GM12878 (cell line): ENCODE data around the gene HSP90AA1. TPM values are rescaled to one million over a fixed set of nuclear protein-coding genes. Genes with fewer than 3 reads are reported as not detected.

ENCODE experiments used
- ATAC-seq: fragments of 200-7000 bp; cut with Tn5 transposase; 3 replicates; pipeline ENCODE4 v1.9.1; 2020; ENCODE audit warnings: mild to moderate bottlenecking, moderate library complexity
- BruUV-seq: library from RNA; stranded (reverse); fragments of 400-500 nt; replicated peaks from 2 replicates; lab custom pipeline; 2021; lab: Mats Ljungman, UMichigan
- CTCF ChIA-PET: fragments of 300-600 bp; sonication (Branson Sonifier 250); formaldehyde crosslinking; extraction: SDS; loops from one replicate; lab custom pipeline; 2021; ENCODE audit warnings: inconsistent platforms; lab: Yijun Ruan, JAX
- POLR2A ChIA-PET: fragments of 350-600 bp; formaldehyde crosslinking; extraction: SDS; loops from one replicate; lab custom pipeline; 2021; ENCODE audit warnings: inconsistent platforms; lab: Charles Lee
- RAD21 ChIA-PET: fragments of 300-600 bp; sonication (Branson Sonifier 250); formaldehyde crosslinking; loops from one replicate; lab custom pipeline; 2023; ENCODE audit warnings: antibody characterized with exemption; ENCODE audit not compliant: unreplicated experiment; lab: Charles Lee
- SMC1A ChIA-PET: fragments of 300-600 bp; sonication (Branson Sonifier 250); formaldehyde crosslinking; loops from one replicate; lab custom pipeline; 2023; ENCODE audit not compliant: unreplicated experiment, uncharacterized antibody; lab: Charles Lee
- DNase-seq: peaks from one replicate; pipeline ENCODE4 v3.0.0-alpha.2; 2011; ENCODE audit warnings: low read depth, low spot score
- FAIRE-seq: peaks from 3 replicates; lab custom pipeline; 2011; peaks lifted over from hg19 to GRCh38; lab: Jason Lieb, UNC
- H2AFZ ChIP-seq: 2 replicates; pipeline ENCODE4 v1.6.0; 2011; ENCODE audit warnings: low read depth, low read length, control low read depth; ENCODE audit not compliant: control insufficient read depth
- H3K27ac ChIP-seq: 2 replicates; pipeline ENCODE4 v1.5.1; 2011; ENCODE audit warnings: control low read depth; ENCODE audit not compliant: control insufficient read depth, insufficient read depth
- H3K27me3 ChIP-seq, 2 experiments: replicated peaks in 1 of 2; 2 replicates each; pipeline versions ENCODE4 v1.6.0 to v1.6.1; 2011; ENCODE audit warnings: low read length in 1 of 2; ENCODE audit not compliant: control insufficient read depth in 2 of 2, insufficient read depth in 2 of 2
- H3K36me3 ChIP-seq, 2 experiments: 2 replicates each; pipeline ENCODE4 v1.5.1; 2011; ENCODE audit warnings: low read length in 1 of 2; ENCODE audit not compliant: control insufficient read depth in 2 of 2, insufficient read depth in 2 of 2
- H3K4me1 ChIP-seq: 2 replicates; pipeline ENCODE4 v1.6.1; 2011; ENCODE audit warnings: mild to moderate bottlenecking, low read length, moderate library complexity, mixed read lengths; ENCODE audit not compliant: control insufficient read depth, insufficient read depth
- H3K4me2 ChIP-seq: 2 replicates; pipeline ENCODE4 v1.6.0; 2011; ENCODE audit warnings: control low read depth; ENCODE audit not compliant: control insufficient read depth, insufficient read depth
- H3K4me3 ChIP-seq: fragments of 200-600 bp; sonication (generic); 2 replicates; pipeline ENCODE4 v1.5.1; 2016
- H3K79me2 ChIP-seq: 2 replicates; pipeline ENCODE4 v1.6.0; 2011; ENCODE audit warnings: low read length; ENCODE audit not compliant: control insufficient read depth, insufficient read depth
- H3K9ac ChIP-seq: 2 replicates; pipeline ENCODE4 v1.8.0; 2011; ENCODE audit warnings: low read length, control low read depth, mixed read lengths; ENCODE audit not compliant: control insufficient read depth, insufficient read depth
- H3K9me3 ChIP-seq: replicated peaks from 3 replicates; pipeline ENCODE4 v1.5.1; 2011; ENCODE audit warnings: mild to moderate bottlenecking, low read length; ENCODE audit not compliant: control insufficient read depth, insufficient read depth
- H4K20me1 ChIP-seq: 2 replicates; pipeline ENCODE4 v1.6.0; 2011; ENCODE audit not compliant: control insufficient read depth, insufficient read depth
- ATF2 ChIP-seq: IDR thresholded peaks from 2 replicates; pipeline ENCODE4 v1.6.1; 2012; ENCODE audit warnings: low read length, inconsistent platforms
- MXI1 ChIP-seq: fragments of 150-350 bp; IDR thresholded peaks from 2 replicates; pipeline ENCODE4 v1.6.1; 2011; ENCODE audit warnings: low read depth, mild to moderate bottlenecking, inconsistent platforms, low read length, improper control_type of control experiment
- NBN ChIP-seq: fragments of 450-650 bp; IDR thresholded peaks from 2 replicates; pipeline ENCODE4 v1.6.1; 2016
- NR2C2 ChIP-seq: IDR thresholded peaks from 2 replicates; pipeline ENCODE4 v1.6.1; 2011; ENCODE audit warnings: borderline replicate concordance, low read depth; ENCODE audit not compliant: control insufficient read depth, insufficient read length
- SMAD1 ChIP-seq: fragments of 450-650 bp; IDR thresholded peaks from 2 replicates; pipeline ENCODE4 v1.6.1; 2018; ENCODE audit warnings: mild to moderate bottlenecking, low read depth; ENCODE audit not compliant: partially characterized antibody
- WGBS: methylation state at CpG from one replicate; pipeline ENCODE4 v1.1.6; 2016; ENCODE audit warnings: low lambda C conversion rate; ENCODE audit not compliant: insufficient replicate concordance, insufficient coverage; ENCODE audit errors: missing lambda C conversion rate; 5-methylcytosine and 5-hydroxymethylcytosine counted together
- in situ Hi-C: fragments of 300-500 bp; cut with MboI; formaldehyde crosslinking; loops from 9 replicates; pipeline ENCODE4 v1.14.3; 2018; ENCODE audit warnings: mixed read lengths
- intact Hi-C: fragments of 100-400 bp; cut with micrococcal nuclease; formaldehyde crosslinking; loops from one replicate; pipeline ENCODE4 v1.14.2; 2022; ENCODE audit not compliant: unreplicated experiment
- polyA plus RNA-seq, 11 experiments: library from polyadenylated mRNA; depleted of rRNA in 4 of 11; unstranded in 6 of 11; stranded (reverse) in 5 of 11; fragments of >200 nt; fragmentation: Nextera tagmentation in 4 of 11; fragmentation: Illumina TruSeq in 1 of 11; extraction: Ambion mirVana in 4 of 11; extraction: Trizol in 1 of 11; gene quantifications; 1 replicate in 1 of 11; 2 replicates in 10 of 11; pipeline versions ENCODE4 v1.2.1 to v1.2.3, GENCODE V29; 2011 to 2016; ENCODE audit warnings: inconsistent platforms in 2 of 11, missing spikeins in 2 of 11, low read depth in 1 of 11
- total RNA-seq, 4 experiments: library from RNA; depleted of rRNA in 3 of 4; stranded (reverse); fragments of >200 nt in 3 of 4; fragmentation: Illumina TruSeq in 1 of 4; extraction: Trizol in 1 of 4; gene quantifications; 2 replicates each; pipeline versions ENCODE4 v1.2.1 to v1.2.3, GENCODE V29; 2013 to 2021
- TF ChIP-seq, protein P1 (sequence below): fragments of 450-650 bp; IDR thresholded peaks from 2 replicates; pipeline ENCODE4 v1.6.1; 2016; ENCODE audit warnings: mild to moderate bottlenecking, moderate library complexity, borderline replicate concordance
- TF ChIP-seq, protein P2 (sequence below): fragments of 450-650 bp; IDR thresholded peaks from 2 replicates; pipeline ENCODE4 v1.6.1; 2017; ENCODE audit warnings: mild to moderate bottlenecking
- TF ChIP-seq, protein P3 (sequence below): fragments of 450-650 bp; IDR thresholded peaks from 2 replicates; pipeline ENCODE4 v1.6.1; 2017; ENCODE audit warnings: mild to moderate bottlenecking, low read depth, inconsistent platforms; ENCODE audit not compliant: poor library complexity, severe bottlenecking

The HSP90AA1 gene
- total and polyA plus RNA-seq, 10 of the 15 experiments (the other 5 are each of a cell fraction or from before 2014, with no cell fraction given), result 262 to 1,315 (median 635) TPM

GRCh38 chr14:102085488-102085887, 1.4 kb downstream of the HSP90AA1 start (continued):
- TF ChIP-seq, protein P1, sequence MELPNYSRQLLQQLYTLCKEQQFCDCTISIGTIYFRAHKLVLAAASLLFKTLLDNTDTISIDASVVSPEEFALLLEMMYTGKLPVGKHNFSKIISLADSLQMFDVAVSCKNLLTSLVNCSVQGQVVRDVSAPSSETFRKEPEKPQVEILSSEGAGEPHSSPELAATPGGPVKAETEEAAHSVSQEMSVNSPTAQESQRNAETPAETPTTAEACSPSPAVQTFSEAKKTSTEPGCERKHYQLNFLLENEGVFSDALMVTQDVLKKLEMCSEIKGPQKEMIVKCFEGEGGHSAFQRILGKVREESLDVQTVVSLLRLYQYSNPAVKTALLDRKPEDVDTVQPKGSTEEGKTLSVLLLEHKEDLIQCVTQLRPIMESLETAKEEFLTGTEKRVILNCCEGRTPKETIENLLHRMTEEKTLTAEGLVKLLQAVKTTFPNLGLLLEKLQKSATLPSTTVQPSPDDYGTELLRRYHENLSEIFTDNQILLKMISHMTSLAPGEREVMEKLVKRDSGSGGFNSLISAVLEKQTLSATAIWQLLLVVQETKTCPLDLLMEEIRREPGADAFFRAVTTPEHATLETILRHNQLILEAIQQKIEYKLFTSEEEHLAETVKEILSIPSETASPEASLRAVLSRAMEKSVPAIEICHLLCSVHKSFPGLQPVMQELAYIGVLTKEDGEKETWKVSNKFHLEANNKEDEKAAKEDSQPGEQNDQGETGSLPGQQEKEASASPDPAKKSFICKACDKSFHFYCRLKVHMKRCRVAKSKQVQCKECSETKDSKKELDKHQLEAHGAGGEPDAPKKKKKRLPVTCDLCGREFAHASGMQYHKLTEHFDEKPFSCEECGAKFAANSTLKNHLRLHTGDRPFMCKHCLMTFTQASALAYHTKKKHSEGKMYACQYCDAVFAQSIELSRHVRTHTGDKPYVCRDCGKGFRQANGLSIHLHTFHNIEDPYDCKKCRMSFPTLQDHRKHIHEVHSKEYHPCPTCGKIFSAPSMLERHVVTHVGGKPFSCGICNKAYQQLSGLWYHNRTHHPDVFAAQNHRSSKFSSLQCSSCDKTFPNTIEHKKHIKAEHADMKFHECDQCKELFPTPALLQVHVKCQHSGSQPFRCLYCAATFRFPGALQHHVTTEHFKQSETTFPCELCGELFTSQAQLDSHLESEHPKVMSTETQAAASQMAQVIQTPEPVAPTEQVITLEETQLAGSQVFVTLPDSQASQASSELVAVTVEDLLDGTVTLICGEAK, result no peak

DNA sequence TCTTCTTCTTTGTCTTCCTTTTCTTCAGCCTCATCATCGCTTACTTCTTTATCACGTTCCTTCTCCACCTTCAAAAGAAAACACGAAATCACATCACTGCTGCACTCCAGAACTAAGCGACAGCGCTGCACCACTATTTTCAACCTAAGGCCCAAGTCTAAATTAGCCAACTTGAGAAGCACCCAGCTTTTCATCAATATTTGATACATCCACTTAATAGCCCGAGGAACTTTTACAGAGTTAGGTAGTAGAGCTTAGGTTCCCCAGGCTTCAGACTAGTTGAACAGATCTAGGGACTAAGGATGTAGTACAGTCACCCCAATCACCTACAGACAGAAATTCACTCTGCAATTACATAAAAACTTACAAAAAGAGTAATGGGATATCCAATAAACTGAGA, 1.9 kb downstream of the HSP90AA1 start:
- no TSS peak for BruUV-seq
- Histone ChIP-seq H3K27ac (no peak overlapping the region), H3K4me1 (peaks cover 9% of the 10 kb centered on the region), H3K9me3 (no peaks in the 10 kb centered on the region), H3K4me2 (peak overlapping the region; percentile 94), H3K79me2 (peaks cover 57% of the 10 kb centered on the region), H3K27me3 (no peaks in the 10 kb centered on the region), H3K9ac (peak overlapping the region; percentile 94), H4K20me1 (peaks cover 5% of the 10 kb centered on the region), H2AFZ (no peak overlapping the region), H3K36me3 (peaks cover 14 to 48% of the 10 kb centered on the region in 2 experiments), H3K4me3 (peak overlapping the region; percentile 77)
- in situ Hi-C loops (no loop called here), intact Hi-C loops (loop anchor here (5.0 kb wide), 2 partner anchors 232 to 323 kb away; partner anchors contain the start of genes PPP2R5C and ZNF839)
- DNase-seq (no peak), FAIRE-seq (no peak), ATAC-seq (no peak)
- ChIA-PET RAD21 (no interaction called here), CTCF (interaction anchor here (0.9 to 2.4 kb wide), 4 partner anchors 13 to 243 kb away, joined by 3 to 5 read pairs (median 4); no protein-coding TSS in a partner anchor), POLR2A (no interaction called here), SMC1A (interaction anchor here (0.8 to 2.3 kb wide), 5 partner anchors 11 to 120 kb away, joined by 3 to 7 read pairs (median 3); no protein-coding TSS in a partner anchor)
- 80% methylated on average over 6 of the region's 6 CpGs for WGBS
- TF ChIP-seq NBN, result 0 out of 2 replicates have a peak, but pooled peaks have one; percentile 20
- no peak for TF ChIP-seq MXI1
- TF ChIP-seq SMAD1, result no peak
- TF ChIP-seq, protein P2, sequence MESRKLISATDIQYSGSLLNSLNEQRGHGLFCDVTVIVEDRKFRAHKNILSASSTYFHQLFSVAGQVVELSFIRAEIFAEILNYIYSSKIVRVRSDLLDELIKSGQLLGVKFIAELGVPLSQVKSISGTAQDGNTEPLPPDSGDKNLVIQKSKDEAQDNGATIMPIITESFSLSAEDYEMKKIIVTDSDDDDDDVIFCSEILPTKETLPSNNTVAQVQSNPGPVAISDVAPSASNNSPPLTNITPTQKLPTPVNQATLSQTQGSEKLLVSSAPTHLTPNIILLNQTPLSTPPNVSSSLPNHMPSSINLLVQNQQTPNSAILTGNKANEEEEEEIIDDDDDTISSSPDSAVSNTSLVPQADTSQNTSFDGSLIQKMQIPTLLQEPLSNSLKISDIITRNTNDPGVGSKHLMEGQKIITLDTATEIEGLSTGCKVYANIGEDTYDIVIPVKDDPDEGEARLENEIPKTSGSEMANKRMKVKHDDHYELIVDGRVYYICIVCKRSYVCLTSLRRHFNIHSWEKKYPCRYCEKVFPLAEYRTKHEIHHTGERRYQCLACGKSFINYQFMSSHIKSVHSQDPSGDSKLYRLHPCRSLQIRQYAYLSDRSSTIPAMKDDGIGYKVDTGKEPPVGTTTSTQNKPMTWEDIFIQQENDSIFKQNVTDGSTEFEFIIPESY, result no peak
- TF ChIP-seq ATF2, result no peak
- TF ChIP-seq, protein P3, sequence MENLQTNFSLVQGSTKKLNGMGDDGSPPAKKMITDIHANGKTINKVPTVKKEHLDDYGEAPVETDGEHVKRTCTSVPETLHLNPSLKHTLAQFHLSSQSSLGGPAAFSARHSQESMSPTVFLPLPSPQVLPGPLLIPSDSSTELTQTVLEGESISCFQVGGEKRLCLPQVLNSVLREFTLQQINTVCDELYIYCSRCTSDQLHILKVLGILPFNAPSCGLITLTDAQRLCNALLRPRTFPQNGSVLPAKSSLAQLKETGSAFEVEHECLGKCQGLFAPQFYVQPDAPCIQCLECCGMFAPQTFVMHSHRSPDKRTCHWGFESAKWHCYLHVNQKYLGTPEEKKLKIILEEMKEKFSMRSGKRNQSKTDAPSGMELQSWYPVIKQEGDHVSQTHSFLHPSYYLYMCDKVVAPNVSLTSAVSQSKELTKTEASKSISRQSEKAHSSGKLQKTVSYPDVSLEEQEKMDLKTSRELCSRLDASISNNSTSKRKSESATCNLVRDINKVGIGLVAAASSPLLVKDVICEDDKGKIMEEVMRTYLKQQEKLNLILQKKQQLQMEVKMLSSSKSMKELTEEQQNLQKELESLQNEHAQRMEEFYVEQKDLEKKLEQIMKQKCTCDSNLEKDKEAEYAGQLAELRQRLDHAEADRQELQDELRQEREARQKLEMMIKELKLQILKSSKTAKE, result no peak
- TF ChIP-seq NR2C2, result no peak
